HepG2 (cell line): ENCODE measurements around the gene UBE2I. TPM values are rescaled to one million over a fixed set of nuclear protein-coding genes. Genes with fewer than 3 reads are reported as not detected.
A peak's percentile ranks its signal among the peaks of the same experiment; 100 is the strongest.

Experiments used
- ARID5B ChIP-seq: IDR thresholded peaks from 2 replicates; pipeline ENCODE4 v1.4.0; 2020; ENCODE audit warnings: mild to moderate bottlenecking, missing genetic modification reagents
- ATAD3A ChIP-seq: sonication (generic); formaldehyde crosslinking; IDR thresholded peaks from 2 replicates; pipeline ENCODE4 v1.4.0; 2020; ENCODE audit warnings: missing genetic modification reagents
- CEBPB ChIP-seq: IDR thresholded peaks from 2 replicates; pipeline ENCODE4 v1.6.1; 2011; ENCODE audit warnings: low read depth, low read length, improper control_type of control experiment, borderline replicate concordance
- CENPT ChIP-seq: sonication (generic); formaldehyde crosslinking; IDR thresholded peaks from 2 replicates; pipeline ENCODE4 v1.8.0; 2022; ENCODE audit warnings: low read depth, mild to moderate bottlenecking, moderate library complexity, missing genetic modification reagents
- KLF9 ChIP-seq: IDR thresholded peaks from 2 replicates; pipeline ENCODE4 v1.6.1; 2016; ENCODE audit warnings: low read depth
- MAFK ChIP-seq, 2 experiments: IDR thresholded peaks in 1 of 2; conservative IDR thresholded peaks in 1 of 2; 2 replicates each; pipeline ENCODE4 v1.6.1; 2011; ENCODE audit warnings: improper control_type of control experiment in 2 of 2, low read length in 2 of 2
- MED1 ChIP-seq: sonication (generic); formaldehyde crosslinking; IDR thresholded peaks from 2 replicates; pipeline ENCODE4 v1.4.0; 2020; ENCODE audit warnings: missing genetic modification reagents
- NCOA1 ChIP-seq: sonication (generic); formaldehyde crosslinking; IDR thresholded peaks from 2 replicates; pipeline ENCODE4 v1.9.0; 2021; ENCODE audit warnings: missing genetic modification reagents
- NKX3-1 ChIP-seq: sonication (generic); formaldehyde crosslinking; IDR thresholded peaks from 2 replicates; pipeline ENCODE4 v1.5.0; 2020; ENCODE audit warnings: missing genetic modification reagents
- RAD51 ChIP-seq: fragments of 450-650 bp; IDR thresholded peaks from 2 replicates; pipeline ENCODE4 v1.6.1; 2016; ENCODE audit warnings: borderline replicate concordance
- SAP130 ChIP-seq: IDR thresholded peaks from 2 replicates; pipeline ENCODE4 v1.6.1; 2016; ENCODE audit warnings: low read depth
- TSC22D2 ChIP-seq: sonication (generic); formaldehyde crosslinking; IDR thresholded peaks from 2 replicates; pipeline ENCODE4 v1.5.1; 2020; ENCODE audit warnings: missing genetic modification reagents, mild to moderate bottlenecking, borderline replicate concordance
- ZFYVE20 ChIP-seq: sonication (generic); formaldehyde crosslinking; IDR thresholded peaks from 2 replicates; pipeline ENCODE4 v1.8.0; 2023; ENCODE audit warnings: low read depth, mild to moderate bottlenecking, moderate library complexity, missing genetic modification reagents, borderline replicate concordance
- ZHX2 ChIP-seq, 2 experiments: sonication (generic) in 1 of 2; formaldehyde crosslinking in 1 of 2; IDR thresholded peaks; 2 replicates each; pipeline versions ENCODE4 v1.6.1 to v1.9.0; 2014 to 2022; ENCODE audit warnings: antibody characterized with exemption in 1 of 2, borderline replicate concordance in 1 of 2, inconsistent platforms in 1 of 2, low read depth in 1 of 2, missing genetic modification reagents in 1 of 2
- ZNF12 ChIP-seq: sonication (generic); formaldehyde crosslinking; IDR thresholded peaks from 2 replicates; pipeline ENCODE4 v1.5.0; 2020; ENCODE audit warnings: missing genetic modification reagents
- ZNF331 ChIP-seq: sonication (generic); formaldehyde crosslinking; IDR thresholded peaks from 2 replicates; pipeline ENCODE4 v1.4.0; 2020; ENCODE audit warnings: missing genetic modification reagents
- ZNF335 ChIP-seq: sonication (generic); formaldehyde crosslinking; IDR thresholded peaks from 2 replicates; pipeline ENCODE4 v1.4.0; 2020; ENCODE audit warnings: missing genetic modification reagents
- ZNF362 ChIP-seq: sonication (generic); formaldehyde crosslinking; IDR thresholded peaks from 2 replicates; pipeline ENCODE4 v1.4.0; 2020; ENCODE audit warnings: missing genetic modification reagents, mild to moderate bottlenecking, borderline replicate concordance
- ZNF839 ChIP-seq: sonication (generic); formaldehyde crosslinking; IDR thresholded peaks from 2 replicates; pipeline ENCODE4 v1.4.0; 2020; ENCODE audit warnings: missing genetic modification reagents, mild to moderate bottlenecking, borderline replicate concordance
- polyA plus RNA-seq, 8 experiments: library from polyadenylated mRNA; depleted of rRNA in 3 of 8; stranded (reverse) in 7 of 8; unstranded in 1 of 8; fragments of >200 nt; fragmentation: Illumina TruSeq in 4 of 8; extraction: Trizol in 4 of 8; gene quantifications; 2 replicates each; pipeline versions ENCODE4 v1.2.1 to v1.2.3, GENCODE V29; 2011 to 2016; ENCODE audit warnings: low read depth in 4 of 8, missing spikeins in 1 of 8, mixed read lengths in 1 of 8; ENCODE audit not compliant: insufficient read depth in 1 of 8
- total RNA-seq, 5 experiments: library from RNA; depleted of rRNA; stranded (reverse); fragments of >200 nt; fragmentation: Illumina TruSeq; extraction: Trizol; gene quantifications; 2 replicates each; pipeline ENCODE4 v1.2.3, GENCODE V29; 2016; ENCODE audit warnings: low read depth in 1 of 5

Gene UBE2I
- total and polyA plus RNA-seq, 2 of the 13 experiments (the other 11 are each of a cell fraction or from before 2014, with no cell fraction given) = 75.8 to 98.9 TPM

GRCh38 chr16:1351582-1352362, 42.3 kb downstream of the UBE2I start, which contains the start of the genes GNPTG and TSR3 (continued):
- TF ChIP-seq ZHX2 (IDR thresholded peaks at IDR 0.05; ENCODE audit: low read depth) (peak; percentile 84), ZHX2 (CRISPR knock-in tag; IDR thresholded peaks at IDR 0.05; ENCODE audit: borderline replicate concordance) (peak; percentile 73; the same call in 1 of the 2 replicates), KLF9 (CRISPR knock-in tag) (no peak), ZNF335 (no peak), RAD51 (peak; percentile 94), ZNF839 (CRISPR knock-in tag) (no peak), MAFK (conservative IDR thresholded peaks at IDR 0.05 in 1 of 2, IDR thresholded peaks at IDR 0.05 in 1 of 2; ENCODE audit: low read length in 2 of 2) (peak in 1 of 2 experiments; percentile 60; a peak in 1 of 4 replicates), ZNF12 (no peak), NCOA1 (CRISPR knock-in tag) (no peak), MED1 (CRISPR knock-in tag) (peak; percentile 75), SAP130 (CRISPR knock-in tag) (peak; percentile 99), ARID5B (CRISPR knock-in tag) (peak; percentile 34; the same call in 1 of the 2 replicates), ZFYVE20 (no peak), ZNF362 (CRISPR knock-in tag) (no peak), NKX3-1 (CRISPR knock-in tag) (no peak), ZNF331 (peak; percentile 63; the same call in 1 of the 2 replicates), TSC22D2 (CRISPR knock-in tag) (peak; percentile 26; the same call in 1 of the 2 replicates), CENPT (no peak; the same call in 1 of the 2 replicates), ATAD3A (CRISPR knock-in tag) (no peak), CEBPB (no peak)
